Kidney tubule cell (primary cell): ENCODE data around the gene SMARCA4.
"Not testable (repeated sequence)": the region's sequence is repeated elsewhere in the genome, so short reads cannot be mapped to it uniquely, and the experiment has no call there.

Source experiments
- DNase-seq: peaks from one replicate; pipeline ENCODE4 v3.0.0-alpha.2; 2018; ENCODE audit warnings: low spot score

Gene SMARCA4

DNA sequence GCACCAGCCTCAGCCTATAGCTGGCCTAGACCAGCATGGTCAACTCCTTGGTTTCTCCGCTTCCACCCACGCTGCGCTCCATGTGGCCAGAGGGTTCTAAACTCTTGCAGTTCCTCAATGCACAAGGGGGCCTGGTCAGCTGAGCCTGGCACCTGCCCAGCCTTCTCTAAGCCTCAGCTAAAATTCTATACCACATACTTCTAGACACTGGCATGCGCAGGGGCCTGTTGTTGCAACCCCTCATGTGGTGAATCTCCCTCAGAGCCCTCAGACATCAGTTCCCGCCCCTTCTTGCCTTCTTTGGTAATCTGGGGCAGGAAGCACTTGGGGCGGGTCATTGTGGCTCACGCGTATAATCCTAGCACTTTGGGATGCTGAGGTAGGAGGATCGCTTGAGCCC is 108.7 kb downstream of the SMARCA4 start:
- DNase-seq = no peak

GRCh38 chr19:11070123-11070522 is 109.3 kb downstream of the SMARCA4 start:
- DNase-seq = no peak

DNA sequence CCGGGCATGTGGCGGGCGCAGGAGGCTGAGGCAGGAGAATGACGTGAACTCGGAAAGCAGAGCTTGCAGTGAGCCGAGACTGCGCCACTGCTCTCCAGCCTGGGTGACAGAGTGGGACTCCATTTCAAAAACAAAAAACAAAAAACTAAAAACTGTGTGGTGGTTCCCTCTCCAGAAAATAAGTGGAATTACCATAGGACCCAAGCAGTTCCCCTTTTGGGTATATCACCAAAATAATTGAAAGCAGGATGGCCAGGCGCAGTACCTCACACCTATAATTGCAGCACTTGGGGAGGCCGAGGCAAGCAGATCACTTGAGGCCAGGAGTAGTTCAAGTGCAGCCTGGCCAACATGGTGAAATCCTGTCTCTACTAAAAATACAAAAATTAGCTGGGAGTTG is 112.7 kb downstream of the SMARCA4 start:
- DNase-seq = no peak

- DNase-seq = not testable (repeated sequence)
Measured at GRCh38 chr19:11076792-11077191, 116.0 kb downstream of the SMARCA4 start.

DNA sequence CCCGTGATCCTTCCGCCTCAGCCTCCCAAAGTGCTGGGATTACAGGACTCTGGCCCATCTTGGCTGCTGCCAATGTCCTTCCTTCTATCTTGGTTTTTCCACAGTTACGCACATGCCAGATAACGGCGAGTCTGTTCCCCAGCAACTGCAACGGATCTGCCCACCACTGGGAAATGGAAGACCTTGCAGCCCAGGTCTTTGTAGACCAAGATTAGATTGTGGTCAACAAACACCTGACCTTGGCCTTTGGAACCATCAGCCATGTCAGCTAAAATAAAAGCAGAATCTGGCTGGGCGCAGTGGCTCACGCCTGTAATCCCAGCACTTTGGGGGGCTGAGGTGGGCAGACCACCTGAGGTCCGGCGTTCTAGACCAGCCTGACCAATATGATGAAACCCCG is 118.1 kb downstream of the SMARCA4 start:
- no peak for DNase-seq

DNA sequence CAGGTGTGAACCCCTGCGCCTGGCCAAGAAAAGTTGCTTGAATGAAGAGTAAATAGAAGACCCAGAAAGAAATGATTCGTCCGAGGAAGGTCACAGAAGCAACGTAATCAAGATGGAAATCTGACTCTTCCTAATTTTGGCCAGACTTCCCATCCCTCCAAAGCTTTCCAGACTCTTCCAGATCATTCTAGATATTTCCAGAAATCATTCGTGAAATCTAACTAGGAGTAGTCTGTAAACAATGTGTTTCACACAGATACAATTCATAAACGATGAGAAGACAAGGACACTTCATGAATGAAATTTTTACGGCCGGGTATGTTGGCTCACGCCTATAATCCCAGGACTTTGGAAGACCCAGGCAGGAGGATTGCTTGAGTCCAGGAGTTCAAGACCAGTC is 119.2 kb downstream of the SMARCA4 start:
- DNase-seq = no peak

DNA sequence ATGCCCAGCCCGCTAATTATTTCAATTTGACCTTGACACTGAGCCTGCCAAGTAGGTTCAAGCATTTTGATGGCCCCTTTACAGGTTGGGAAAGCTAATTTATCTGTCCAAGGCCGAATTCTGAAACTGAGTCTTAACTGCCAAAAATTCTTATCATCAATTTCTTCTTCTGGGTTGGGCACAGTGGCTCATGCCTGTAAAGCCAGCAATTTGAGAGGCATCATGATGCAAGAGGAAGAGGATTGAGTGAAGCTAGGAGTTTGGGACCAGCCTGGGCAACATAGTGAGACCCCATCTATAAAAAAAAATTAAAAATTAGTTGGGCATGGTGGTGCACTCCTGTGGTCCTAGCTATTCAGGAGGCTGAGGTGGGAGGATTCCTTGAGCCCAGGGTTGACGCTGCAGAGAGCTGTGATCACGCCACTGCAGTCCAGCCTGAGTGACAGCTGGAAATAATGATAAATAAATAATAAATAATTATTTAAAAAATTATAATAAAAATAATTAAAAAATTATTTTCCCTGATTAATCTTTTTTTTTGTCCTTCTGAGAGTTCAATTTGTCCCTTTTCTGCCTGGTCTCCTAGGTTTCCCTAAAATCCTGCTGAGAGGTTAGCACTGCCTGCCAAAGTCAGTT is 127.2 kb downstream of the SMARCA4 start:
- DNase-seq = no peak

- no peak for DNase-seq
Measured at GRCh38 chr19:11088506-11089253, 127.8 kb downstream of the SMARCA4 start.

DNA sequence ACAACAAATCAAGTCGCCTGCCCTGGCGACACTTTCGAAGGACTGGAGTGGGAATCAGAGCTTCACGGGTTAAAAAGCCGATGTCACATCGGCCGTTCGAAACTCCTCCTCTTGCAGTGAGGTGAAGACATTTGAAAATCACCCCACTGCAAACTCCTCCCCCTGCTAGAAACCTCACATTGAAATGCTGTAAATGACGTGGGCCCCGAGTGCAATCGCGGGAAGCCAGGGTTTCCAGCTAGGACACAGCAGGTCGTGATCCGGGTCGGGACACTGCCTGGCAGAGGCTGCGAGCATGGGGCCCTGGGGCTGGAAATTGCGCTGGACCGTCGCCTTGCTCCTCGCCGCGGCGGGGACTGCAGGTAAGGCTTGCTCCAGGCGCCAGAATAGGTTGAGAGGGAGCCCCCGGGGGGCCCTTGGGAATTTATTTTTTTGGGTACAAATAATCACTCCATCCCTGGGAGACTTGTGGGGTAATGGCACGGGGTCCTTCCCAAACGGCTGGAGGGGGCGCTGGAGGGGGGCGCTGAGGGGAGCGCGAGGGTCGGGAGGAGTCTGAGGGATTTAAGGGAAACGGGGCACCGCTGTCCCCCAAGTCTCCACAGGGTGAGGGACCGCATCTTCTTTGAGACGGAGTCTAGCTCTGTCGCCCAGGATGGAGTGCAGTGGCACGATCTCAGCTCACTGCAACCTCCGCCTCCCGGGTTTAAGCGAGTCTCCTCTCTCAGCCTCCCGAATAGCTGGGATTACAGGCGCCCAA is 128.6 kb downstream of the SMARCA4 start, which contains the start of gene LDLR:
TSS of gene LDLR (plus strand) at position 210 of the 760 bp plus-strand sequence. CDS start at position 296, 86 bp downstream.
- peak; percentile 94 for DNase-seq

DNA sequence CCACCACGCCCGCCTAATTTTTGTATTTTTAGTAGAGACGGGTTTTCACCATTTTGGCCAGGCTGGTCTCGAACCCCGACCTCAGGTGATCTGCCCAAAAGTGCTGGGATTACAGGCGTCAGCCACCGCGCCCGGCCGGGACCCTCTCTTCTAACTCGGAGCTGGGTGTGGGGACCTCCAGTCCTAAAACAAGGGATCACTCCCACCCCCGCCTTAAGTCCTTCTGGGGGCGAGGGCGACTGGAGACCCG is 129.1 kb downstream of the SMARCA4 start:
- not testable (repeated sequence) for DNase-seq

GRCh38 chr19:11090264-11090996 is 129.6 kb downstream of the SMARCA4 start:
- peak; percentile 97 for DNase-seq

- peak; percentile 36 for DNase-seq
Measured at GRCh38 chr19:11090997-11091702, 130.3 kb downstream of the SMARCA4 start.

- DNase-seq = peak; percentile 98
Measured at GRCh38 chr19:11091703-11092153, 130.9 kb downstream of the SMARCA4 start.

DNA sequence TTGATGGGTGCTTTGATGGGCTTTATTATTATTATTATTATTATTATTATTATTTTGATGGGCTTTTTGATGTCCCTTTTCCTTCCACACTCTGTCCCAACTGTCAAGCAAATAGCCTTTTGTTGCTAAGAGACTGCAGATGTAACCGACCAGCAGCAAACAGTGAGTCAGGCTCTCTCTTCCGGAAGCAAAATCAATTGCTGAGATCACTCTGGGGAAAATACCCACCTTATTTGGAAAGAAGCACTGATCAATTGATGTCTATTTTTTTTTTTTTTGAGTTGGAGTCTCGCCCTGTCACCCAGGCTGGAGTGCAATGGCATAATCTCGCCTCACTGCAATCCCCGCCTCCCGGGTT is 131.3 kb downstream of the SMARCA4 start:
- DNase-seq = peak; percentile 88

DNA sequence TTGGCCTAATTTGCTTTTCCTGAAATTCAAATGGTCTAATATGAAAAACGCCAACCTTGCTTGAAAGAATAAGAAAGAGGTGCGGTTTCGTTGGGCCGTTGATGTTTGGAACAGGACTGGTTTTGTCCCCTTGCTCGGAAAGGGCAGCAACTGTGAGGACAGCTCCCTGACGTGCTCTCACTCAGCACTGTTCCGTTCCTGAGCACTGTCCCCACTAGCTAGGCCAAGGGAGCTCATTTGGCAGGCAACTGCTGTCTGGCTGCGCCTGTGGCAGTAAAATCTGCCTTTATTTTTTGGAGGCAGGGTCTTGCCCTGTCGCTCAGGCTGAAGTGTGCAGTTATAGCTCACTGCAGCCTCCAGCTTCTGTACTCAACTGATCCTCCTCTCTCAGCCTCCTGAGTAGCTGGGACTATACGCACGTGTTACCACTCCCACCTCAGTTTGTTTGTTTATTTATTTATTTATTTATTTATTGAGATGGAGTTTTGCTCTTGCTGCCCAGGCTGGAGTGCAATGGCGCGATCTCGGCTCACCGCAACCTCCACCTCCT is 132.9 kb downstream of the SMARCA4 start:
- no peak for DNase-seq

- no peak for DNase-seq
Measured at GRCh38 chr19:11094520-11094894, 133.7 kb downstream of the SMARCA4 start.

DNA sequence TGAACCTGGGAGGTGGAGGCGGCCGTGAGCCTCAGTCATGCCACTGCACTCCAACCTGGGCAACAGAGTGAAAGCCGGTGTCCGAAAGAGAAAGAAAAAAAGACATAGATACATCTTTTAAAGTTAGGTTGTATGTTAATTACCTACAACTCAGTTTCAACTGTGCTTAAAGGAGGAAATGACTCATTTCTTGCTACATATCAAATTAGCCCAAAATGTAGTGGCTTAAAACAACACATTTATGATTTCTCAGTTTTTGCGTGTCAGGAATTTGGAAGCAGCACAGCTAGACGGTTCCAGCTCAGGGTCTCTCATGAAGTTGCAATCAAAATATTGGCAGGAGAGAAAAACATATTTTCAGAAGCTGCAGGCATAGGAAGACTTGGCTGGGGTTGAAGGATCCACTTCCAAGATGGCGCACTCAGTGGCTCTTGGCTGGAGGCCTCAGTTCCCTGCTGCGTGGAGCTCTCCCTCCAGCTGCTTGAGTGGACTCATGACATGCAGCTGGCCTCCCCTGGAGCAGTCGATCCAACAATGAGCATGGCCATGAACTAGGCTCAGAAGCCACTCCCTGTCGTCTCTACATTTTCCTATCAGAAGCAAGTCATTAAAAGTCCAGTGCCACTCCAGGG is 135.5 kb downstream of the SMARCA4 start:
- peak; percentile 38 for DNase-seq

- not testable (repeated sequence) for DNase-seq
Measured at GRCh38 chr19:11097367-11097766, 136.5 kb downstream of the SMARCA4 start.

DNA sequence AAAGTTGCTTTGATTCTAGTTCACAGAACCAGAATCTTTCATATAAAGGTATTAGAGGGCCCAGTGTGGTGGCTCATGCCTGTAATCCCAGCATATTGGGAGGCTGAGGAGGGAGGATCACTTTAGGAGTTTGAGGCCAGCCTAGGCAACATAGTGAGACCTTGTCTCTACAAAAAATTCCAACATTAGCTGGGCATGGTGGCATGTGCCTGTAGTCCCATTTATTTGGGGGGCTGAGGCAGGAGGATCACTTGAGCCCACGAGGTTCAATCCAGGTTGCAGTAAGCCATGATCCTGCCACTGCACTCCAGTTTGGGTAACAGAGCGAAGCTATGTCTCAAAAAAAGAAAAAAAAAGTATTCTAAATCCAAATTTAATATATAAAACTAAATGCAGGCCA is 137.5 kb downstream of the SMARCA4 start:
- DNase-seq = no peak

DNA sequence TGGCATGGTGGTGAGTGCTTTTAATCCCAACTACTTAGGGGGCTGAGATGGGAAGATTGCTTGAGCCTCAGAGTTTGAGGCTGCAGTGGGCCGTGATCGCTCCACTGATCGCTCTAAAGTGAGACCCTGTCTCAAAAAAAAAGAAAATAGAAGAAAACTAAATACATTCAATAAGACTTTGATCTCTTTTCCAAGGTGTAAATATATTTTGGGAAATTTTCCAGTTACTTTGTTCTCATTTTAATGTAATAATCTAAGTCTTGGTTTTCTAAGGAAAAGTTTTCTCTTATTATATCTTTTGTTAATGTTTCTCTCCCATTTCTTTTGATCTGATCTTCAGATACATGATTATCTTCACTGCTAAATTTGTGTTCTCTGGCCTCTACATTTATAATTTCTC is 138.0 kb downstream of the SMARCA4 start:
- no peak for DNase-seq

- no peak for DNase-seq
Measured at GRCh38 chr19:11100049-11100448, 139.2 kb downstream of the SMARCA4 start.
